Tibial nerve (tissue), 4 donors: Measurements from ENCODE around the gene PTPRE. TPM values are rescaled to one million over a fixed set of nuclear protein-coding genes. Genes with fewer than 3 reads are reported as not detected.

Source experiments
- DNase-seq, 2 donors: peaks; one replicate each; pipeline ENCODE4 v3.0.0-alpha.2; 2019; ENCODE audit warnings: low spot score in 2 of 2
- H3K27ac ChIP-seq, 4 donors: fragments of 200-600 bp; sonication (generic) in 3 of 4; one replicate each; pipeline ENCODE4 v1.5.1; 2017 to 2019; ENCODE audit warnings: mild to moderate bottlenecking in 1 of 4
- H3K27me3 ChIP-seq, 2 donors: fragments of 200-600 bp; sonication (generic) in 1 of 2; one replicate each; pipeline versions ENCODE4 v1.5.1 to v1.6.0; 2017 to 2019
- H3K36me3 ChIP-seq, 3 donors: fragments of 200-600 bp; sonication (generic); one replicate each; pipeline ENCODE4 v1.5.1; 2018 to 2019
- H3K4me1 ChIP-seq, 4 donors: fragments of 200-600 bp; sonication (generic) in 3 of 4; one replicate each; pipeline ENCODE4 v1.5.1; 2017 to 2019
- H3K4me3 ChIP-seq, 4 donors: fragments of 200-600 bp; sonication (generic) in 3 of 4; one replicate each; pipeline ENCODE4 v1.5.1; 2017 to 2019; ENCODE audit warnings: mild to moderate bottlenecking in 1 of 4, moderate library complexity in 1 of 4
- H3K9me3 ChIP-seq, 4 donors: fragments of 200-600 bp; sonication (generic) in 3 of 4; one replicate each; pipeline ENCODE4 v1.5.1; 2017 to 2019
- EP300 ChIP-seq, 2 donors: sonication (generic); formaldehyde crosslinking; IDR thresholded peaks; one replicate each; pipeline ENCODE4 v1.6.1; 2017; ENCODE audit warnings: antibody characterized with exemption in 2 of 2, mild to moderate bottlenecking in 1 of 2
- POLR2A ChIP-seq, 2 donors: fragments of 450-650 bp; IDR thresholded peaks; one replicate each; pipeline ENCODE4 v1.6.1; 2017; ENCODE audit warnings: antibody characterized with exemption in 2 of 2, mild to moderate bottlenecking in 2 of 2, moderate library complexity in 2 of 2
- WGBS, 2 donors: methylation state at CpG; one replicate each; pipeline ENCODE4 v1.1.5; 2018; 5-methylcytosine and 5-hydroxymethylcytosine counted together
- total RNA-seq, 4 donors: library from RNA; depleted of rRNA; stranded (reverse); fragments of >200 nt; gene quantifications; one replicate each; pipeline ENCODE4 v1.1.0, GENCODE V29; 2016
- TF ChIP-seq, protein P1 (sequence below), 5 experiments: fragments of 200-600 bp in 3 of 5; fragments of 450-650 bp in 2 of 5; sonication (generic) in 3 of 5; IDR thresholded peaks; one replicate each; pipeline ENCODE4 v1.5.1; 2016 to 2019; ENCODE audit warnings: antibody characterized with exemption in 5 of 5, mild to moderate bottlenecking in 3 of 5, moderate library complexity in 2 of 5

The PTPRE gene
- total RNA-seq, 4 donors from 2014 or later = 19.0 to 38.1 (median 25.8) TPM

DNA sequence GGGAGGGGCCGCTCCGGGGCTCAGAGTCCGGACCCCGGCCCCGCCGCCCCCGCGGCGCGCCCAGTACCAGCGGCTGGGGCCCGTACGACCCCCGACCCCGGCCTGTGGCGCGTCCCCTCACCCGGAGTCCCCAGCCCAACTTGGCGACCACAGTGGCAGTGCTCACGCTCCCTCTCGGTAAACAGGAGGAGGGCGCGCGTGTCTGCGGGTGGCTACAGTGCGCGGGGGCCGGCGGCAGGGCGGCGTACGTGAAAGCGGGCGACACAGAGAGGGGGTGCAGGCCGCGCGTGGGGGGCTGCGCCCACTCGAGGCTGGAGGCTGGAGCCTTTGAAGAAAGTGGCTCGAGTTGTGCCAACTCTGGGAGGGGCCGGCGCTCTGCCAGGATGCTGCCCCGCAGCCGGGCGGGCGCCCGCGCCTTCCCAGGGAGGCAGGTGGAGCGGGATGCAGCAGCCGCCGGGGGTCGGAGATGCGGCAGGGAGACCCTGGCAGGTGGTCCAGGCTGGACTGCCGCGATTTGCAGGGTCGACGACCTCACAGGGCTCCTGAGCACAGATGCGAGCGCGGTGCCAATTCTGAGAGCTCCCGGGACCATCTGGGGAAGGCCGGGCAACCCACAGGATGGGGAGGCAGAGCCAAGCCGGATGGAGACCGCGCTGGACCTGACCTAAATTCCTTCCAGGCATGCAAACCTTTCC lies 655 bp downstream of the PTPRE start:
- Histone ChIP-seq H3K4me3 (peak overlapping the region; percentile 43 to 85 (median 70)), H3K4me1 (peaks cover 0 to 27% (median 11%) of the 10 kb centered on the region in 4 donors), H3K9me3 (no peaks in the 10 kb centered on the region), H3K27me3 (no peaks in the 10 kb centered on the region), H3K27ac (peak overlapping the region; percentile 55 to 92 (median 82)), H3K36me3 (no peaks in the 10 kb centered on the region)
- no peak for DNase-seq
- TF ChIP-seq EP300 (IDR thresholded peaks at IDR 0.05) (peak in 1 of 2 donors; percentile 25), POLR2A (IDR thresholded peaks at IDR 0.05) (no peak)
- TF ChIP-seq, protein P1, sequence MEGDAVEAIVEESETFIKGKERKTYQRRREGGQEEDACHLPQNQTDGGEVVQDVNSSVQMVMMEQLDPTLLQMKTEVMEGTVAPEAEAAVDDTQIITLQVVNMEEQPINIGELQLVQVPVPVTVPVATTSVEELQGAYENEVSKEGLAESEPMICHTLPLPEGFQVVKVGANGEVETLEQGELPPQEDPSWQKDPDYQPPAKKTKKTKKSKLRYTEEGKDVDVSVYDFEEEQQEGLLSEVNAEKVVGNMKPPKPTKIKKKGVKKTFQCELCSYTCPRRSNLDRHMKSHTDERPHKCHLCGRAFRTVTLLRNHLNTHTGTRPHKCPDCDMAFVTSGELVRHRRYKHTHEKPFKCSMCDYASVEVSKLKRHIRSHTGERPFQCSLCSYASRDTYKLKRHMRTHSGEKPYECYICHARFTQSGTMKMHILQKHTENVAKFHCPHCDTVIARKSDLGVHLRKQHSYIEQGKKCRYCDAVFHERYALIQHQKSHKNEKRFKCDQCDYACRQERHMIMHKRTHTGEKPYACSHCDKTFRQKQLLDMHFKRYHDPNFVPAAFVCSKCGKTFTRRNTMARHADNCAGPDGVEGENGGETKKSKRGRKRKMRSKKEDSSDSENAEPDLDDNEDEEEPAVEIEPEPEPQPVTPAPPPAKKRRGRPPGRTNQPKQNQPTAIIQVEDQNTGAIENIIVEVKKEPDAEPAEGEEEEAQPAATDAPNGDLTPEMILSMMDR (IDR thresholded peaks at IDR 0.05) = no peak
- WGBS, 2 donors = 3 to 6% methylated on average over 27 to 36 of the region's 65 CpGs

DNA sequence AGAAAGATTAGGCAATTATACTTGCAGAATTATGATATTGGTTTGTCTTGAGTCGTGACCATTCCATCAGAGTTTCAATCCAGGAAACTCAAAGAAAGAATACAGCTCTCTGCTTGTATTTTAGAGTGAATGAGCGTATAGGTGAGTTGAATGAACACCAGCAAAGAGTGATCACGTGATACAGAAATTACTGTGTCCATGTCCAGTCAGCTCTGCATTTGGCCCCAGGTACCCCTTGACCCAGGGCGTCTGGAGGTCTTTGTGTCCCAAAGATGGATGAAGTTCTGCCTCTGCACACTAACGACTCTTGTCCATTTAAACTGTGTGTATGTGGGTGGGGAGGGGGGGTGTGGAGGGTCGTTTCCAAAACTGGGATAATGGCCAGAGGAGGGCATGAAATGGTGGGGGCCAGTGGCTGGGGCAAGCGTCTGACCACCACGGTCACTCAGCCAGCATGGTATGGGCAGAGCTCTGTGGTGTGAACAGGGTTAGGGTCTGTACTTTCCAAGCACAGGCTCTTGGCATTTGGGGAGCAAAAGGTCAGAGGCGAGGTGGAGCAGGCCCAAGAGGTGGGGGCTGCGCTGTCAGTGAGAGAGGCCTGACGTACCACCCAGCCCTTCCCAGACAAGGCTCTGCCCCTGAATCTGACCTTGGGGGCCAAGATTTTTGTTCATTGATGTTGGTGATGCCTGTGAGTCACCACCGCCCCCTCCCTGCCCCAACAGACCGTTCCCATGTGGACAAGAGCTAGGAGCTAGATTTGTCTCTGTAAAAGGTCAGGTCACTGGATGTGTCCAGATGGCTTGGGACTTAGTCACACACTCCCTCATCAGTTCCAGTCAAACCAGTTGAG lies 1.4 kb downstream of the PTPRE start:
- peak overlapping the region; percentile 43 to 85 (median 70) for H3K4me3 ChIP-seq
- H3K27ac ChIP-seq = peak overlapping the region; percentile 55 to 92 (median 82)
- peaks cover 0 to 34% (median 11%) of the 10 kb centered on the region in 4 donors for H3K4me1 ChIP-seq
- 36 to 42% methylated on average over 13 of the region's 13 CpGs for WGBS, 2 donors
- H3K27me3 ChIP-seq = no peaks in the 10 kb centered on the region
- DNase-seq = no peak
- H3K36me3 ChIP-seq = no peaks in the 10 kb centered on the region
- TF ChIP-seq EP300 (IDR thresholded peaks at IDR 0.05) (peak in 1 of 2 donors; percentile 56), POLR2A (IDR thresholded peaks at IDR 0.05) (no peak)
- no peaks in the 10 kb centered on the region for H3K9me3 ChIP-seq

DNA sequence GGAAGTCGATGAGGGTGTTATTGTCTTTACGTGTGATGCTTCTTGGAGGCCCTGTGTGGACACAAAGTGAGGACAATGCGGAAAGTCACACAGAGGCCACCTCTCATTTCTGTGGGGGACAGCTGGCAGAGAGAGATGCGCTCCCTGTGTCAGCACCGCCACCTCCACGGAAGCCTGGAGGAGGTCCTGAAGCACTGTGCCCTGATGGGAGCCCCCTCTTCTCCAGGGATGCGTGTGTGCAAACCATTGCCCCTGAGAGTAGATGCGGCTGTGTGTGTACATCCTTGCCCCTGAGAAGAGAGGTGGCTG lies 2.0 kb downstream of the PTPRE start:
- Histone ChIP-seq H3K9me3 (no peaks in the 10 kb centered on the region), H3K27ac (peak overlapping the region in 2 of 4 donors; percentile 52 to 92), H3K36me3 (no peaks in the 10 kb centered on the region), H3K27me3 (no peaks in the 10 kb centered on the region), H3K4me1 (peaks cover 0 to 37% (median 11%) of the 10 kb centered on the region in 4 donors), H3K4me3 (no peak overlapping the region)
- 65 to 79% methylated on average over 8 of the region's 8 CpGs for WGBS, 2 donors
- TF ChIP-seq, protein P1 (IDR thresholded peaks at IDR 0.05) = no peak
- TF ChIP-seq POLR2A (IDR thresholded peaks at IDR 0.05) (no peak), EP300 (IDR thresholded peaks at IDR 0.05) (no peak)
- no peak for DNase-seq

DNA sequence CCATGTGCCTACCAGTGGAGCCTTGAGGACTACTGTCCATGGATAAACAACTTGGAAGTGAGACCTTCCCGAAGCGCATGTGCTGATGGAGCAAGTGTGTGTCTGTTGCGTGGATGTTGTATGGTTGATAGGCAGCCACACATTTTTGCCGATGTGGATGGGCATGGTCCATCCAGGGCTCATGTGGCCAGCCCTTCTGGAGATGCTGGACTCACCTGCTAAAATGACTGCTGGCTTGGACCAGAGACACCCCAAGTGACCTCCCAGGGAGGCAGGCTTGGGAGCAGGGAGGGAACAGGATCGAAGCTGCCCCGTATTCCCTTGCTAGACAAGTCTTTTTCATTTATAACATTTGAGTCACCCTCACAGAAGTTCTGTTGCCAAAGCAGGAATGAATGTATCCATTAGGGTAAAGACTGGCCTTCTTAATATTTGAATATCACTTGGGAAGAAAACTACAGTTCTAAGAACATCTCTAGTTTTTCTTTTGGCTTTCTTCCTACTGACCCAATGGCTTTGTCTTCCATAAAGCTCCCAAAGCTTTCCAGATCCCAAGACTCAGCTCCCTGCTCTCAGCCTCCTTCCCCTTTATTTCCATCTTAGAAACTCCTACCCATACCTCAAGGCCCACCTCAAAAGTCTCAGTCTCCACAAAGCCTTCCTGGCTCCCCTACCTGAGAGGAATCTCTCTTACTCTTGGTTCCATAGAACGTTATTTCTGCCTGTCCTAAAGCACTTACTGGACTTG lies 3.0 kb downstream of the PTPRE start:
- Histone ChIP-seq H3K27me3 (no peaks in the 10 kb centered on the region), H3K9me3 (no peaks in the 10 kb centered on the region), H3K4me3 (no peak overlapping the region), H3K4me1 (peaks cover 0 to 37% (median 11%) of the 10 kb centered on the region in 4 donors), H3K36me3 (no peaks in the 10 kb centered on the region), H3K27ac (peak overlapping the region in 2 of 4 donors; percentile 18 to 92)
- WGBS, 2 donors = 76 to 78% methylated on average over 7 of the region's 7 CpGs
- DNase-seq = no peak
- TF ChIP-seq, protein P1 (IDR thresholded peaks at IDR 0.05) = no peak
- TF ChIP-seq EP300 (IDR thresholded peaks at IDR 0.05) = no peak
- no peak for TF ChIP-seq POLR2A (IDR thresholded peaks at IDR 0.05)

DNA sequence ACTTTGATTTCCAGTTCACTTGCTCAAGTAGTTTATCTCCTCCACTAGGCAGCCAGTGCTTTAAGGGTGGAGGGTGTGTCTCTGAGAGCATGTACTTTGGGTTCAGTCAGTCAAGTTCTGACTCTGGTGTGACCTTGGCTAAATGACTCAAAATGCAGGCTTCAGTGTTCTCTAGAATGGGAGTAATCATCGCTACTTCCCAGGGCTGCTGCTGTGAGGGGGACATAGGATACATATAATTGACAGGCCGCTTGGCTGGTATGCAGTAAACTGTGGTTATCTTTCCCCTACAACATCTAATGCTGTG lies 3.5 kb downstream of the PTPRE start:
- Histone ChIP-seq H3K4me3 (no peak overlapping the region), H3K36me3 (no peaks in the 10 kb centered on the region), H3K4me1 (peaks cover 0 to 37% (median 11%) of the 10 kb centered on the region in 4 donors), H3K9me3 (no peaks in the 10 kb centered on the region), H3K27me3 (no peaks in the 10 kb centered on the region), H3K27ac (peak overlapping the region in 1 of 4 donors; percentile 18)
- no peak for DNase-seq
- 72 to 73% methylated on average over 2 of the region's 2 CpGs for WGBS, 2 donors
- TF ChIP-seq POLR2A (IDR thresholded peaks at IDR 0.05) (no peak), EP300 (IDR thresholded peaks at IDR 0.05) (no peak)
- TF ChIP-seq, protein P1 (IDR thresholded peaks at IDR 0.05) = no peak
